Lower leg skin (tissue), 4 donors: ENCODE measurements around the gene HOXB13. TPM values are rescaled to one million over a fixed set of nuclear protein-coding genes. Genes with fewer than 3 reads are reported as not detected.

Source experiments
- DNase-seq, 2 donors: peaks; one replicate each; pipeline ENCODE4 v3.0.0-alpha.2; 2019; ENCODE audit warnings: low spot score in 2 of 2
- H3K4me3 ChIP-seq: fragments of 200-600 bp; sonication (generic); 2 replicates; pipeline ENCODE4 v1.5.1; 2017; ENCODE audit warnings: mild to moderate bottlenecking, low read depth; ENCODE audit not compliant: poor library complexity, severe bottlenecking
- POLR2A ChIP-seq, 2 donors: fragments of 450-650 bp; IDR thresholded peaks; one replicate each; pipeline ENCODE4 v1.6.1; 2016 to 2017; ENCODE audit warnings: antibody characterized with exemption in 2 of 2, mild to moderate bottlenecking in 1 of 2, moderate library complexity in 1 of 2
- WGBS, 2 donors: methylation state at CpG; one replicate each; pipeline ENCODE4 v1.1.5; 2018; 5-methylcytosine and 5-hydroxymethylcytosine counted together
- intact Hi-C: fragments of 100-400 bp; cut with DNase I; formaldehyde crosslinking; loops from one replicate; pipeline ENCODE4 v1.15.0; 2023; ENCODE audit warnings: low total_unique reads
- microRNA counts, 2 donors: library from miRNA; unstranded; fragments of <30 nt; microRNA quantifications; one replicate each; lab custom pipeline; 2016
- microRNA-seq, 2 donors: library from miRNA; unstranded; fragments of <30 nt; microRNA quantifications; one replicate each; pipeline ENCODE4, GENCODE V29; 2016; ENCODE audit warnings: borderline replicate concordance in 2 of 2, borderline number of aligned reads in 1 of 2
- total RNA-seq, 4 donors: library from RNA; depleted of rRNA; stranded (reverse); fragments of >200 nt; gene quantifications; one replicate each; pipeline ENCODE4 v1.1.0, GENCODE V29; 2016
- TF ChIP-seq, protein P1 (sequence below), 3 donors: fragments of 450-650 bp; IDR thresholded peaks; one replicate each; pipeline ENCODE4 v1.5.1; 2016; ENCODE audit warnings: antibody characterized with exemption in 3 of 3, mild to moderate bottlenecking in 3 of 3, moderate library complexity in 2 of 3

HOXB13 gene
- total RNA-seq, 4 donors from 2014 or later = 0.07 to 0.84 (median 0.08) TPM; not detected in 1

DNA sequence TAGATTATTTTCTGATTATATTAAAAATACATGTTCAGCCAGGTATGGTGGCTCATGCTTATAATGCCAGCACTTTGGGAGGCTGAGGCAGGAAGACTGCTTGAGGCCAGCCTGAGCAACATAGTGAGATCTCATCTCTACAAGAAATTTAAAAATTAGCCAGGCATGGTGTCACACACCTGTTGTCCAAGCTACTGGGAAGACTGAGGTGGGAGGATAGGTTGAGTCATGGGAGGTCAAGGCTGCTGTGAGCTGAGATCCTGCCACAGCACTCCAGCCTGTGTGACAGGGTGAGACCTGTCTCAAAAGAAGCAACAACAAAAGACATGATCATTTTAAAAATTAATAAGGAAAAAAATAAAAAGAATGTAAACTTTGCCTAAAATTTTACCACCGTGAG is 46.9 kb downstream of the HOXB13 start:
- H3K4me3 ChIP-seq = no peak overlapping the region
- WGBS, 2 donors = 96 to 100% methylated on average over 1 of the region's 1 CpG
- intact Hi-C loops = loop anchor here (10.0 kb wide), 1 partner anchor 103 kb away; no protein-coding TSS in a partner anchor
- no peak for TF ChIP-seq POLR2A (IDR thresholded peaks at IDR 0.05)
- TF ChIP-seq, protein P1, sequence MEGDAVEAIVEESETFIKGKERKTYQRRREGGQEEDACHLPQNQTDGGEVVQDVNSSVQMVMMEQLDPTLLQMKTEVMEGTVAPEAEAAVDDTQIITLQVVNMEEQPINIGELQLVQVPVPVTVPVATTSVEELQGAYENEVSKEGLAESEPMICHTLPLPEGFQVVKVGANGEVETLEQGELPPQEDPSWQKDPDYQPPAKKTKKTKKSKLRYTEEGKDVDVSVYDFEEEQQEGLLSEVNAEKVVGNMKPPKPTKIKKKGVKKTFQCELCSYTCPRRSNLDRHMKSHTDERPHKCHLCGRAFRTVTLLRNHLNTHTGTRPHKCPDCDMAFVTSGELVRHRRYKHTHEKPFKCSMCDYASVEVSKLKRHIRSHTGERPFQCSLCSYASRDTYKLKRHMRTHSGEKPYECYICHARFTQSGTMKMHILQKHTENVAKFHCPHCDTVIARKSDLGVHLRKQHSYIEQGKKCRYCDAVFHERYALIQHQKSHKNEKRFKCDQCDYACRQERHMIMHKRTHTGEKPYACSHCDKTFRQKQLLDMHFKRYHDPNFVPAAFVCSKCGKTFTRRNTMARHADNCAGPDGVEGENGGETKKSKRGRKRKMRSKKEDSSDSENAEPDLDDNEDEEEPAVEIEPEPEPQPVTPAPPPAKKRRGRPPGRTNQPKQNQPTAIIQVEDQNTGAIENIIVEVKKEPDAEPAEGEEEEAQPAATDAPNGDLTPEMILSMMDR (IDR thresholded peaks at IDR 0.05) = no peak
- no peak for DNase-seq

DNA sequence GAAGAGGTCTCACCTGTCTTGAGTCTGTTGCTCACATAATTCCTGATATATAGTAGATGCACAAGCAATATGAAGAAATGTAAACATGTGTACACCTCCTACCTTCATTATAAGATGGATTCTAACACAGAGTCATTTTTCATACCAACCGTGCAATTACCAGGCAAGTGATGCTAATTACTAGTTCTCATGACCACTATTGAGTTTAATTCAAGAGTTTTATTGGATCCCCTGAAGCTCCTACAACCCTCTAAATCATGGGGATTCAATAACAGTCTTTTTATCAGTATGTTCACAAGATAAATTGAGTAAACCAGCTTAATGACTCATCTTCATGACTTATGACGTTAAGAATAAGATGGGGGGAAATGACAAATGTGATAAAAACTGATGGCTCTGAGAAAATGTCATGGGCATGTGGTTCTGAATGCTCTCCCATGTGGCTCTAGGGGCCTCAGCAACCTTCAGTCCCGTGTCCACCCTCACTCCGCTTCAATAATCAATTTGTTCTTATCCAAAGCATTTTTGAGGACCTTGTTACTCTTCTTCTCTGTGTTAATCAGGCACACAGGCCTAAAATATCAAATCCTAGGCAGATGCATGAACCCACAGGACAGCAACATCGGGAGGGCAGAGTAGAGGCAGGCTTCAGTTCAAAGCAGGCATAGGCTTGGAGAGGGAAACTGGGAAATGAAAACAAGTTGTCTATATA is 49.0 kb downstream of the HOXB13 start:
- no peak overlapping the region for H3K4me3 ChIP-seq
- TF ChIP-seq, protein P1 (IDR thresholded peaks at IDR 0.05) = no peak
- TF ChIP-seq POLR2A (IDR thresholded peaks at IDR 0.05) = no peak
- intact Hi-C loops = loop anchor here (10.0 kb wide), 1 partner anchor 105 kb away; no protein-coding TSS in a partner anchor
- DNase-seq = no peak
- WGBS, 2 donors = 87 to 89% methylated on average over 5 of the region's 5 CpGs

DNA sequence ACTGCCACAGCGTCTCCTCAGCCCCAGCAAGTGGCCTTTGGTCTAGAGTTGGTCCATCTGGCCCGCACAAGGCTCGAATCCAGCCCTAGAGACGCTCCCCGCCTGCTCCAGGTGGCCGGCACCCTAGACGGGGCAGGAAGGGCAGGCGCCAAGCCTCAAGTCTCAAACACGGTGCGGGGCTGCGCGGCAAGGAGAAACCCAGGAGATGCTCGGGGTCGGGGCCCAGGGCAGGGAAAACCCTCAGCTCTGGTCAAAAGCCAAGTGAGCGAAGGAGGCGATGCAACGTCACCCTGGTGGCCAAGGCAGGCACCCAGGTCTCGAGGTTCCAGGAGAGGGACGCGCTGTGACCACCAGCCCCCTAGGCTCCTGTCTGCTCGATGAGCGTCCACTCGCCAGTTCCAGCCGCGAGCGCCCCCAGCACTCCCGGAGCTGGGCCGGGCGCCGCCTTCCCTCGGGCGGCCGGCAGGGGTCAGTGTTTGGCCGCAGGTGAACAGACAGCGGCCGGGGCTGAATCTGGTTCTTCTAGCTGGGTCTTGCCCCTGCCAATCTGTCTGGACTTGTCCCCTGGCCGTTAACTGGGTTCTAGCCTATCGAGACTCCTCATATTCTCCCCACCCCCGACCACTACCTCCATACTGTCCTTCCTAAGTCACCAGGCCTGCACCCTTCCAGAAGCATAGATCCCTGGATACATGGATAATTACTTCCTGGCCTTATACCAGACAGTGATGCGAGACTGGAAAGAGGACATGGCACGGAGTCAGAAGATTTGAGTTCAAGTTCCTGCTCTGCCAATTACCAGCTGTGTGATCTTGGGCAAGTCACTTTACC is 50.2 kb downstream of the HOXB13 start:
- no peak for TF ChIP-seq POLR2A (IDR thresholded peaks at IDR 0.05)
- TF ChIP-seq, protein P1 (IDR thresholded peaks at IDR 0.05) = peak in 1 of 3 donors; percentile 56
- intact Hi-C loops = no loop called here
- peak; percentile 32 to 90 for DNase-seq
- 6 to 16% methylated on average over 23 to 38 of the region's 41 CpGs for WGBS, 2 donors
- no peak overlapping the region for H3K4me3 ChIP-seq

DNA sequence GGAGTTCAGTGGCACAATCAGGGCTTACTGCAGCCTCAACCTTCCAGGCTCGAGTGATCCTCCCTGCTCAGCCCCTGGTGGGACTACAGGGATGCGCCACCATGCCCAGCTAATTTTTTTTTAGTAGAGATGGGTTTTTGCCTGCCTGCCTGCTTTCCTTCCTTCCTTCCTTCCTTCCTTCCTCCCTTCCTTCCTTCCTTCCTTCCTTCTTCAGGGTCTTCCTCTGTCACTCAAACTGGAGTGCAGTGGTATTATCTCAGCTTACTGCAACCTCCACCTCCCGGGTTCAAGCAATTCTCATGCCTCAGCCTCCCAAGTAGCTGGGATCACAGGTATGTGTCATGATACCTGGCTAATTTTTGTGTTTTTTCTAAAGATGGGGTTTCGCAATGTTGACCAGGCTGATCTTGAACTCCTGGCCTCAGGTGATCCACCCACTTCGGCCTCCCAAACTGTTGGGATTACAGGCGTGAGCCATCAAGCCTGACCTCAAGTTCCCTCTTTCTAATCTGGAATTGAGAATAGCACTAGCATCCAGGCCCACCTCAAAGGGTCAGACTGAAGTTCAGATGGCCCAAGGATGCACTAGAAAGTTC is 51.5 kb downstream of the HOXB13 start:
- 74 to 82% methylated on average over 6 of the region's 6 CpGs for WGBS, 2 donors
- no peak for TF ChIP-seq POLR2A (IDR thresholded peaks at IDR 0.05)
- TF ChIP-seq, protein P1 (IDR thresholded peaks at IDR 0.05) = no peak
- no peak for DNase-seq
- no peak overlapping the region for H3K4me3 ChIP-seq
- intact Hi-C loops = no loop called here

MicroRNAs encoded within 50 kb of the gene (microRNA counts, 767-probe panel; counts per million panel counts)
- 0 to 358 counts per million in 2 donors for microRNA hsa-miR-3185 (lab: Ali Mortazavi, UCI)

Small RNA genes within 50 kb of the gene (microRNA-seq; reads per million reads assigned to microRNA genes)
- 0 reads per million in 2 donors for gene MIR3185

Other genes with a start within 250 kb of the HOXB13 start
- under 1 TPM in 2 of 4 donors, not detected in 2; 0.19 to 0.52 TPM for gene HOXB1, start 197.7 kb downstream of the HOXB13 start, total RNA-seq
- gene HOXB2, start 183.6 kb downstream of the HOXB13 start, total RNA-seq = 10 to 100 TPM in 3 of 4 donors, 1 to 10 TPM in 1; 5.8 to 34.9 (median 20.9) TPM
- 1 to 10 TPM in 2 of 4 donors, under 1 TPM in 2; 0.42 to 2.9 (median 1.4) TPM for gene HOXB4, start 150.4 kb downstream of the HOXB13 start, total RNA-seq
- 10 to 100 TPM in 1 of 4 donors, 1 to 10 TPM in 2, under 1 TPM in 1; 0.97 to 14.1 (median 3.9) TPM for gene HOXB3, start 138.5 kb downstream of the HOXB13 start, total RNA-seq
- under 1 TPM in 2 of 4 donors, not detected in 2; 0.15 to 0.55 TPM for gene HOXB5, start 135.0 kb downstream of the HOXB13 start, total RNA-seq
- gene HOXB6, start 123.8 kb downstream of the HOXB13 start, total RNA-seq = 1 to 10 TPM in 1 of 4 donors, under 1 TPM in 3; 0.27 to 4.6 (median 0.45) TPM
- 10 to 100 TPM in 1 of 4 donors, 1 to 10 TPM in 3; 1.3 to 11.5 (median 5.3) TPM for gene HOXB7, start 117.7 kb downstream of the HOXB13 start, total RNA-seq
- 1 to 10 TPM in 1 of 4 donors, not detected in 3; 1.4 TPM for gene HOXB8, start 113.5 kb downstream of the HOXB13 start, total RNA-seq
- gene HOXB9, start 102.4 kb downstream of the HOXB13 start, total RNA-seq = under 1 TPM in 2 of 4 donors, not detected in 2; 0.07 to 0.29 TPM
- gene PRAC1, start 6.2 kb downstream of the HOXB13 start, total RNA-seq = not detected
- gene PRAC2, start 5.6 kb downstream of the HOXB13 start, total RNA-seq = not detected
- gene TTLL6, start 88.5 kb upstream of the HOXB13 start, total RNA-seq = not detected
- 100 to 1,000 TPM in 3 of 4 donors, 10 to 100 TPM in 1; 97.7 to 112 (median 106) TPM for gene CALCOCO2, start 102.3 kb upstream of the HOXB13 start, total RNA-seq
- 10 to 100 TPM; 58.0 to 94.2 (median 75.3) TPM for gene ATP5MC1, start 164.0 kb upstream of the HOXB13 start, total RNA-seq
- 10 to 100 TPM; 60.0 to 66.7 (median 64.9) TPM for gene UBE2Z, start 179.7 kb upstream of the HOXB13 start, total RNA-seq
- 10 to 100 TPM; 45.5 to 88.7 (median 80.3) TPM for gene SNF8, start 216.1 kb upstream of the HOXB13 start, total RNA-seq
- not detected for gene GIP, start 239.8 kb upstream of the HOXB13 start, total RNA-seq